ENCODE measurements around the gene ADSL. TPM values are rescaled to one million over a fixed set of nuclear protein-coding genes. Genes with fewer than 3 reads are reported as not detected.

The ADSL gene
- total RNA-seq, 1 experiment from 2014 or later = 126 TPM

- intact Hi-C loops (cut with micrococcal nuclease) = no loop called here
- Histone ChIP-seq H3K27me3 (ENCODE audit: insufficient read depth, low read length) (no peaks in the 10 kb centered on the region), H2AFZ (ENCODE audit: low read depth, low read length, poor library complexity, severe bottlenecking) (no peak overlapping the region), H3K27ac (ENCODE audit: low read depth, low read length) (no peak overlapping the region), H3K79me2 (ENCODE audit: insufficient read depth, low read length) (no peaks in the 10 kb centered on the region), H3K4me2 (ENCODE audit: low read length) (no peak overlapping the region), H3K36me3 (ENCODE audit: control insufficient read depth in 1 of 2, insufficient read depth in 2 of 2, low read length in 2 of 2) (peaks cover 0 to 4% of the 10 kb centered on the region in 2 experiments; a peak in 1 of 4 replicates), H4K20me1 (ENCODE audit: insufficient read depth) (no peaks in the 10 kb centered on the region), H3K9ac (ENCODE audit: low read length) (no peak overlapping the region), H3K4me3 (replicated peaks in 1 of 2; ENCODE audit: low read depth in 1 of 2, low read length in 2 of 2) (no peak overlapping the region), H3K4me1 (ENCODE audit: control insufficient read depth in 1 of 2, insufficient read depth in 2 of 2, low read length in 2 of 2) (no peaks in the 10 kb centered on the region), H3K9me3 (ENCODE audit: control insufficient read depth in 1 of 2, insufficient read depth in 1 of 2, low read depth in 1 of 2, low read length in 2 of 2) (no peaks in the 10 kb centered on the region), H3K9me2 (ENCODE audit: insufficient read depth) (no peaks in the 10 kb centered on the region)
- ChIA-PET RAD21 (ENCODE audit: low non-redundant PET in 1 of 2, low total read pairs in 2 of 2, uncharacterized antibody in 2 of 2, unreplicated experiment in 2 of 2) (no interaction called here), POLR2A (no interaction called here), CTCF (no interaction called here)
- no peak for DNase-seq (ENCODE audit: low read depth, low spot score)
- ATAC-seq = no peak
- no TSS peak for BruUV-seq (replicated peaks)
- TF ChIP-seq POLR2A (IDR thresholded peaks at IDR 0.05; ENCODE audit: borderline replicate concordance, extremely low read depth, insufficient read depth, insufficient read length) (no peak), ZNF274 (IDR thresholded peaks at IDR 0.05; ENCODE audit: low read depth, low read length) (no peak), MAX (IDR thresholded peaks at IDR 0.05) (no peak), TCF7L2 (IDR thresholded peaks at IDR 0.05; ENCODE audit: borderline replicate concordance, extremely low read depth, insufficient read depth, insufficient read length) (no peak), CBX3 (IDR thresholded peaks at IDR 0.05; ENCODE audit: low read depth) (no peak), POLR2AphosphoS5 (IDR thresholded peaks at IDR 0.05; ENCODE audit: low read depth, low read length) (no peak), SRF (IDR thresholded peaks at IDR 0.05; ENCODE audit: low read depth) (no peak), YY1 (IDR thresholded peaks at IDR 0.05; ENCODE audit: extremely low read depth, insufficient replicate concordance, low read depth, low read length) (no peak), REST (IDR thresholded peaks at IDR 0.05; ENCODE audit: low read depth) (no peak)
These were observed 16.8 kb upstream of the ADSL start for GRCh38 chr22:40329466-40329865.

Data from HCT116 (cell line).